ENCODE results near the gene IKZF2.

DNA sequence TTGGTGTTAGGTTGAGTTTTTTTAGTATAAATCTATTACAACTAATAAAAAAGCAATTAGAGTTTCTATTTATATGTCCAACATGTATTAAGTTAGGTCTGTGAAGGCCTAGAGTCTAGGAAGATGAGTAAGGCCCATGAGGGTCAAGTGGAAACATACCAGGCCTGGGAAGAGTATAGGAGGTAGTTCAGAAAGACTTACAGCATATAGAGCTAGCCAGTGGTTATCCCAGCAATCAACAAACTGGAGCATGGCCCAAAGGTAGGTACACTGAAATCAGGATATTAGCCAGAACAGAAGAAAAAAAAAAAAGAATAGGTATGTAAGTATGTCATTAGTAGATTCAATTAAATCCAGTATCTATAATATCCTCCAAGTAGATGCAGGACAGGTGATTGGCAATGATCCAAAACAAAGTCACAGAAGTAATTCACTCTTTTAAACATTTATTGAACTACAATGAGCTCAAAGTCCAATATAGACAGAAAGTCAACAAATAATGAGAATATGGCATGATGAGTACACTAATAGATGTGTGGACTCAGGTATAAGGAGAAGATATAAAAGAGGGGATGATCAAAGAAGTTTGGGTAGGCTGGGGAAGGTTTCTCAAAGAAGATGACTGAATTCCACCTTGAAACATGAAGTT lies 70.3 kb downstream of the IKZF2 start:
- TF ChIP-seq, protein P1, sequence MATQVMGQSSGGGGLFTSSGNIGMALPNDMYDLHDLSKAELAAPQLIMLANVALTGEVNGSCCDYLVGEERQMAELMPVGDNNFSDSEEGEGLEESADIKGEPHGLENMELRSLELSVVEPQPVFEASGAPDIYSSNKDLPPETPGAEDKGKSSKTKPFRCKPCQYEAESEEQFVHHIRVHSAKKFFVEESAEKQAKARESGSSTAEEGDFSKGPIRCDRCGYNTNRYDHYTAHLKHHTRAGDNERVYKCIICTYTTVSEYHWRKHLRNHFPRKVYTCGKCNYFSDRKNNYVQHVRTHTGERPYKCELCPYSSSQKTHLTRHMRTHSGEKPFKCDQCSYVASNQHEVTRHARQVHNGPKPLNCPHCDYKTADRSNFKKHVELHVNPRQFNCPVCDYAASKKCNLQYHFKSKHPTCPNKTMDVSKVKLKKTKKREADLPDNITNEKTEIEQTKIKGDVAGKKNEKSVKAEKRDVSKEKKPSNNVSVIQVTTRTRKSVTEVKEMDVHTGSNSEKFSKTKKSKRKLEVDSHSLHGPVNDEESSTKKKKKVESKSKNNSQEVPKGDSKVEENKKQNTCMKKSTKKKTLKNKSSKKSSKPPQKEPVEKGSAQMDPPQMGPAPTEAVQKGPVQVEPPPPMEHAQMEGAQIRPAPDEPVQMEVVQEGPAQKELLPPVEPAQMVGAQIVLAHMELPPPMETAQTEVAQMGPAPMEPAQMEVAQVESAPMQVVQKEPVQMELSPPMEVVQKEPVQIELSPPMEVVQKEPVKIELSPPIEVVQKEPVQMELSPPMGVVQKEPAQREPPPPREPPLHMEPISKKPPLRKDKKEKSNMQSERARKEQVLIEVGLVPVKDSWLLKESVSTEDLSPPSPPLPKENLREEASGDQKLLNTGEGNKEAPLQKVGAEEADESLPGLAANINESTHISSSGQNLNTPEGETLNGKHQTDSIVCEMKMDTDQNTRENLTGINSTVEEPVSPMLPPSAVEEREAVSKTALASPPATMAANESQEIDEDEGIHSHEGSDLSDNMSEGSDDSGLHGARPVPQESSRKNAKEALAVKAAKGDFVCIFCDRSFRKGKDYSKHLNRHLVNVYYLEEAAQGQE (IDR thresholded peaks at IDR 0.05), result no peak
- no peak for TF ChIP-seq EP300 (IDR thresholded peaks at IDR 0.05)
